Activated CD4-positive, alpha-beta T cell treated with anti-CD3 and anti-CD28 coated beads, Interleukin-2, Interleukin-6, amounts not matched to agents 100 ng/mL and 50 ng/mL, durations not matched to agents 16 hours and 8 hours (primary cell): Measurements from ENCODE around the gene ENOX1.
"Not testable (repeated sequence)": the region's sequence is repeated elsewhere in the genome, so short reads cannot be mapped to it uniquely, and the experiment has no call there.

Source experiments
- DNase-seq: peaks from one replicate; pipeline ENCODE4 v3.0.0-alpha.2; 2020

Gene ENOX1

DNA sequence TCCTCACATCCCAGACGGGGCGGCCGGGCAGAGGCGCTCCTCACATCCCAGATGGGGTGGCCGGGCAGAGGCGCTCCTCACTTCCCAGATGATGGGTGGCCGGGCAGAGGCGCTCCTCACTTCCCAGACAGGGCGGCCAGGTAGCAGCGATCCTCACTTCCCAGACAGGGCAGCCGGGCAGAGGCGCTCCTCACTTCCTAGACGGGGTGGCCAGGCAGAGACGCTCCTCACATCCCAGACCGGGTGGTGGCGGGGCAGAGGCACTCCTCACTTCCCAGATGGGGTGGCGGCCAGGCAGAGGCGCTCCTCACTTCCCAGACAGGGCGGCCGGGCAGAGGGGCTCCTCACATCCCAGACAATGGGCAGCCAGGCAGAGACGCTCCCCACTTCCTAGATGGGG lies 370.4 kb downstream of the ENOX1 start:
- not testable (repeated sequence) for DNase-seq

DNA sequence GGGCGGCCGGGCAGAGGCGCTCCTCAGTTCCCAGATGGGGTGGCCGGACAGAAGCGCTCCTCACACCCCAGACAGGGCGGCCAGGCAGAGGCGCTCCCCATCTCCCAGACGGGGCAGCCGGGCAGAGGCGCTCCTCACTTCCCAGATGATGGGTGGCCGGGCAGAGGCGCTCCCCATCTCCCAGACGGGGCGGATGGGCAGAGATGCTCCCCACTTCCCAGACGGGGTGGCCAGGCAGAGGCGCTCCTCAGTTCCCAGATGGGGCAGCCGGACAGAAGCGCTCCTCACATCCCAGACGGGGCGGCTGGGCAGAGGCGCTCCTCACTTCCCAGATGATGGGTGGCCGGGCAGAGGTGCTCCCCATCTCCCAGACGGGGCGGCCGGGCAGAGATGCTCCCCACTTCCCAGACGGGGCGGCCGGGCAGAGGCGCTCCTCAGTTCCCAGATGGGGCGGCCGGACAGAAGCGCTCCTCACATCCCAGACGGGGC lies 370.8 kb downstream of the ENOX1 start:
- DNase-seq, result not testable (repeated sequence)

DNA sequence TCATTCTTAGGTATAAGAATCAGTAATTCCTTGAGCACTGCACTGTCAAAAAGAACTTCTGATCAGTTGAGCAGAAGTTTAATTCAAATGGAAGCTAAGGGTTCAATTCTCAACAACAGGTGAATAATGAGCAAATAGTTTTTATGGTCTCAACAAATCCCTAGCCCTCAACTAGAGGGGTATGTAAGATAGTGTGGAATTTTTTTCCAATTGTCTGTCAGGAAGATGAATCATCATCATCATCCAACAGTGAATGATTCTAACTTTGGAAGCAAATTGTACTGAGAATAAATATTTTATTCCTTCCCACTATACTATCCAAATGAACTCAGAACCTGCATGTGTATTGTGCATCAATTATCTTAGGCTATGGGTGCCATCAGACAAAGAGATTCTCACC lies 372.7 kb downstream of the ENOX1 start:
- no peak for DNase-seq

DNA sequence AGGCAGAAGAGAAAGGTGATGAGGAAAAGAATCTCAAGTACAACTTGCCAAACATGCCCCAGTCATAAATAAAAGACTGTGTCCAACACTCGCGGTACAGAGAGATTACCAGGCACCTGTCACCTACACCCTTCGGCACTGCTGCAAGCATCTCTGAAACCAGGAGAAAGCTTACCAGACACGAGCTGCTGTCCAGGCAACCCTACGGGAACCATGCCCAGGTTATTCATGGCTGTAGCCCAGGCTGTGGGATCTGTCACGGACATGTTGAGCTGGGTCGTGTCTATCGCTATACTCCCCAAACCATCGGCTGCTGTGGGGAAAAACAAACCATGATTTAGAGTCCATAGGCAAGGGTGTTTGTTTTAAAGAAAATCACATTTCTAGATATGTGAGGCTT lies 375.0 kb downstream of the ENOX1 start:
- no peak for DNase-seq

DNA sequence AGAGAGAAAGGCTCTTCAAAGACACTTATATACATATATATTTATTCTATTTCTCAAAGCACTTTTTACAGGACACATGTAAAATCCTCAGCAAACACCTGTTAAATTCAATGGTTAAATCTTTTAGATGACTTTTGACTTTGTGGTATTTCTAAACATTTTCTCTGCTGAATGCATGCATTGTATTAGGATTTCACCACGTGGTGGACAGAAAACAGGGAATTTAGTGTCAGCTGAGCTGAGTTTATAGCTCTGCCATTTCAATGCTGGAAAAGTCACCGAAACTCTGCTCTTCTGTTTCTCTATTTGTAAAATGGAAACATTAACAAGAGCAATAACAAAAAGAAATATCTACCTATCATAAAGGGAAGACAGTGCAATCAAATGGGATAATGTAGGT lies 375.6 kb downstream of the ENOX1 start:
- no peak for DNase-seq

DNA sequence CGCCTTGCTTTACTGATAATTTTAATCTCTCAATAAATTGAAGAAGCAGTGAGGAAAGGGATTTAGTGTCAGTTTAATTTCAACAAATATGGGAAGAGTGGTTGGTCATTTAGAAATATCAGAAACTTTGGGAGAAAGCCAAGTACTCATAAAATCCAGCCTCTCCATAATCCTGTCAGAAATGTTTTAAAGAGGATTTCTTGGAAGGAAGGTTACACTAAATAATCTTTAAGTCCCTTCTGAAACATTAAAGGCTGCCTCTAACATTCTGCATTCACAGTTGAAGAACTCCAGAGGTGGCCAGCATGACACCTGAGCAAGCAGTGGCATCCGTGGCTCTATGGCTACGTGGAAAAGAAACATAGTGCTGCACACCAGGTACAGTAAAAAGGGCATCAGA lies 378.5 kb downstream of the ENOX1 start:
- no peak for DNase-seq

DNA sequence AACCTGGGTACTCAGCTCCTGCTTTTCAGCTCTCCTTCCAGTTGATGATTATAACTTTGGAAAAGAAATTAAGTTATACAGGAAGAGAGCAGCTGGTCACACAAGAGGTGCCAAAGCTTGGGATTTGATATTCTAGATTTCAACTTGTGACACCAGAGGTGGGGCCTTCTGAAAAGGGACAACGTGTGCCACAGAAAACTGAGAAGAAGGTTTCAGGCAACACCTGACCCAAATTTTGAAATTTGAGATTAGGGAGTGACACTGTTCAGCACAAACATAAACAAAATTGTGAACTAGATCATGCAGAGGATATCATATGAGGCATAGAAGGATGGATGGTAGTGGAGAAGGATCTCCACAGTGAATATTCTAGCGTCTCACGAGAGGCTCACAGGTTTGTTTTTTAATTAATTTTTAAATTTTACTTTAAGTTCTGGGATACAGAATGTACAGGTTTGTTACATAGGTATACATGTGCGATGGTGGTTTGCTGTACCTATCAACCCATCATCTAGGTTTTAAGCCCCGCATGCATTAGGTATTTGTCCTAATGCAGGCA lies 379.7 kb downstream of the ENOX1 start:
- no peak for DNase-seq

DNA sequence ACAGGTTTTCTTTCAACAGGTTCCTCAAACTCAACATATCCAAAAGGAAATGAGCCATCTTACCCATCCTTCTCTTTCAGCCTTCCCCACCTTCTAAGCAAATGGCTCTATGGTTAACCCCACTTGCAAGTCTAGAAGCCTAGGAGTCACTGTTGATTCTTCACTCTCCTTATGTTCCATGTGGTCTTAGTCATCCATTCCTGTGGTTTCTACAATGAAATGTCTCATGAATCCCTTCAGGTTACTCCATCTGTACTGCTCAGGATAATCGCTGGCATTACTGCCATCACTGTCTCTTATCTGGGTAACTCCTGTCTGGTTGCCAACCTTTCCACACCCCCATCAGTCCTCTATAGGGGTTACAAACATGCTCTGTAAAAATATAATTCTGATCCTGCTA lies 381.3 kb downstream of the ENOX1 start:
- no peak for DNase-seq

DNA sequence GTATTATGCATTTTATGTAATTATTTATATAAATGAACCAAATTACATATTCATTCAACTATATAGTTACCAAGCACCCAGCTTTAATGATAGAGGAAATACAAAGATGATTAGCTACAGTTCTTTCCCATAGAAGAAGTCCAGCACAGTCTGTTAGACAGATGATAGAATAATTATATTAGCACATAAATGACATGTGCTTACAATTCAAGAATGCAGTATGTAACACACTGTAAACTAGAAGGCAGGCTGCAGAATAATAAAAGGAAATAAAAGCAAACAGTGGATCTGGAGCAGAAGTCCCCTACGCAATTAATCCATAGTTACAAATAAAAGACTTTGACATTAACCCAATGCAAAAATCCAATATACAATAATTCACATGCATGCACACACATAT lies 384.4 kb downstream of the ENOX1 start:
- no peak for DNase-seq

DNA sequence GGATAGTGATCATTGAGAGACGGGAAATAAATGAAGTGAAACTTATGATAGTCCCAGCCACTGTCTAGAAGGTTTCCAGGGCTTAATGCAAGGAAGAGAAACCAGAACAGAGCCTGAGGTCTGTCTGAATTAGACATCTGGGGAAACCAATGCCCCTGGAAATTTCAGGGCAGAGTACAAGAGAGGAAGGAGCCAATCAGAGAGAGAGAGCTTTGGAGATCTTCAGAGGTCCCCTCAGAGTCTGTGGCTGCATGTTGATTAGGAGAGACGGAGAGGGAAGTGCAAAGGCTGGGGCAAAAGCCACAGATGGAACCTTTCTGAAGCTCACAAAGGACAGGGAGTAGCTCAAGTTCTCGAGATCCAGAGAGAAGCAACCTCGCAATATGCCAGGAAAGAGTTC lies 385.4 kb downstream of the ENOX1 start:
- DNase-seq, result no peak

DNA sequence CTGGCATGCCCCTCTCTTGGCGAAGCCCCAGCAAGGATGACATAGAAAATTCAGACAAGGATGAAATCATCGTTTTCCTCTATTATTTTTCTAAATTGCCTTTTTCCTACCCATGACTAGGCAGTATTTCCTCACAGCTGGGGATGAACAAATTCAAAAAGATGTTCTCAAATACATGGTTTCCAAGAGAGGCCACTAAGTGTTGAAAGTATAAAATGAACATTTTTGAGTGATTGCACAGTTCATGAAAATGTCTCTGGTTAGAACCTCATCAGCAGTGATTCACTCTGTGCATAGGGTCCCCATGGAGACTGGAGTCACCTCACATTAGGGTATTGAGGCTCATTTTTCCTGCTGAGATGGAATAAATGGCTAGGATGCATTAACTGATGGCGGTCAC lies 389.7 kb downstream of the ENOX1 start:
- no peak for DNase-seq

DNA sequence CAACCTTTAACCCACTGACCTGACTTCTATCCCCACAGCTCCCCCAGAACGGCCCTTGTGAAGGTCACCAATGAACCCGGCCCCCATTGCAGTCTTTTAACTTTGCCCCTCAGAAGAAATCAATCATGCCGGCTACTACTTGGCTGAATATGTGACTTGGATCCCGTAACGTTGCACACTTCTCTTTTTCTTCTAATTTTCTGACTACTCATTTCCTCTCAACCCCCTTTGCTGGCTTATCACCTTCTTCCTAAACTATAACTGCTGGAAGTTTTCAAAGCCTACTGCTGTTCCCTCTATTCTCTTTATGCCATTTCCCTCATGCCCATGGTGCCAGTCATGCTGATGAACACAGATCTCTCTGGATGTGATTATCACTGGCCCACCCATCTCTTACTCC lies 395.7 kb downstream of the ENOX1 start:
- no peak for DNase-seq

DNA sequence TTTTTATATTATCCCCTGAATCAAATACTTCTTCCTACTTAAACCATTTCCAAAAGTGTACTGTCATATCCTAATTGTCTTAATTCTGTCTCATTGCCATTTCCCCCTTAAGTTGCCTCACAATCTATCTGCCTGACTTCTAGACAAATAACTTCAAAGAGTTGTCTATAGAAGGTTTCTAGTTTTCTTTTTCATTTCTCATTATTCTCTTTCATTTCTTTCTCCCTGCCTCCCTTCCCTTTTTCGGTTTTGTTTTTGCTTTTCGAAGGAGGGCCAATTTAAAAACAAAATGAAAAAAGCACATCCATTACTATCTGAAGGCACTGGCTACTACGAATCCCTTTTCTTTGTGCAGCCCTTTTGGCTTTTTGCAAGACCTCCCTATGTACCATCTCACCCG lies 396.2 kb downstream of the ENOX1 start:
- no peak for DNase-seq

DNA sequence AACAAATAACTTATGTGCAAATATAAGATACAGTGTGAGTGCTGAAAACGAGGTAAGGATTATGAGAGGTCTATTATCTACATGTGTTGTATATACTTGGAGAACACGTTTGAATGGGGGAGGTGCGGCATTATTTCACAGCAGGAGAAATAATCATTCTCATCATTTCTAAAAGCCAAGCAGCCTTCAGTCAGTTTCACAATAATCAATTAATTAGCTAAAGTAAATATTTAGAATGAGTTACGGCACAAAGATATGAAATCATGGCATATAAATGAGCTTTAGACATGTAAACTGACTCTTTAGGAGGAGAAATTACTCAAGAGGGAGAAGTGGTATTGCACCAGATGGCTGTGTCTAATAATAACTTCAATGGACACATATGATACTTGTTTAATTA lies 396.8 kb downstream of the ENOX1 start:
- DNase-seq, result no peak

DNA sequence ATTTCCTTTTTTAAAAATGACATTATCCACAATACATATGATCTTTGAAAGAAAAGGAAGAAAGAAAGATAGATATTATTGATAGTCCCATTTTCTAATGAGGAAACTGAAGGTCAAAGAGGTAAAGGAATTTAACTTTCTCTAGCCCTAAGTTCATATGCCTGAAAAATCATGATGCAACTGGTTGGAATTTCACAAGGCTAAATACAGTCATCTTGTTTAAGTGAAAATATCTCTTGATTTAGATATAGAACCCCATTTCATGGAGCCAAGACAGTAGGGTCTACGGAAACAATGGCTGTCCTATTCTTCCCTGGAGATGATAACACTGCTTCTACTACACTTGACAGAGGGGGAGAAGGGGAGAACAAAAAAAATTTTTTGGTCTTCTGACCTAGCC lies 397.2 kb downstream of the ENOX1 start:
- DNase-seq, result no peak

DNA sequence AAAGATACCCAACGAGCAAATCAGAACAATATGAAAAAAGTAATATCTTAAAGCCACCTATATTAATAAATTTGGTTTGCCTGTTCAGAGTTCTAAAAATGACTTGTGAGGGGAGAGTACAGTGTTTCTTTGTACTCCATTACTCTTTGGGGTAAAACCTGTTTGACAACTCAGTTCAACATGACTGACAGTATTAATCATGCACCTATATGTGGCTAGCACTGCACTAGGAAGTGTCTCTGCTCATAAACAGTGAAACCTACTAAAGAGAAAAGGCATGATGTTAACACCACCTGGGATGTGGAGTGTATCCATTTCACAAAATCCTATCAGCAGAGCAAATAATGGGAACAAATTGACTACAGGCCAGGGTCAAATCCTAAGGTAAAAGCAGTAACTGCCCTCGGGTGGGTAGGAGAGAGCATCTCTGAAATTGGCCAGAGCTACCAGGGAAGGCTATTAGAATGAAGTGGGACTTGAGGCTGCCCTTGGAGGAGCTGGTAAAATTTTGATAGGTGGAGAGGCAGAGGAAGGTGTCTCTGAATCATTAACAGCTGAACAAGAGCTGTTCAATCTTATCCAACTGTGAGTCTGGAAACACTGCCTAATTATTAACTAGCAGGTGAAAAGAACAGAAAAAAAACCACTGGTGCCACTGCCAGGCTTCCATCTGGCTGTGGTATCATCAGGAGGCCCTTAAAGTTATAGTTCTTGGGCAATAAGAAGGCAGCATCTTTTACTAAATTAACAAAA lies 398.3 kb downstream of the ENOX1 start:
- no peak for DNase-seq

DNA sequence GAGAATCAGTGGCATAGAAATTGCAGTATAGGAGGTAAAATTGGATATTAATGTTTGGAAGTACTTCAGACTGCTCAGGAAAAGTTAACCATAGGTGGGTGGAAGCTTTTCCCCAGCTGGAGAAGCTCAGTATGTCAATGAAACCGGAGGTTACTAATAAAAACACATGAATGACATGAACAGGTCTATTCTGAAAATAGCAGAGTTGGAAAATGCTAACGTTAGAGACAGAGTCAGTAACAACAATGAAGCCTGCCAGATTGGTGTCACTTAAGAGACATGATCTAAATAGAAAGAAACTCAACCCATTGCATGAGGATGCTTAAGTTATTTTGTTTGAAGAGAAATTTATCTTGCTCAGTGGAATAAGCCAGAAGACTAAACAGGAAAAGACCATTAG lies 398.9 kb downstream of the ENOX1 start:
- no peak for DNase-seq

DNA sequence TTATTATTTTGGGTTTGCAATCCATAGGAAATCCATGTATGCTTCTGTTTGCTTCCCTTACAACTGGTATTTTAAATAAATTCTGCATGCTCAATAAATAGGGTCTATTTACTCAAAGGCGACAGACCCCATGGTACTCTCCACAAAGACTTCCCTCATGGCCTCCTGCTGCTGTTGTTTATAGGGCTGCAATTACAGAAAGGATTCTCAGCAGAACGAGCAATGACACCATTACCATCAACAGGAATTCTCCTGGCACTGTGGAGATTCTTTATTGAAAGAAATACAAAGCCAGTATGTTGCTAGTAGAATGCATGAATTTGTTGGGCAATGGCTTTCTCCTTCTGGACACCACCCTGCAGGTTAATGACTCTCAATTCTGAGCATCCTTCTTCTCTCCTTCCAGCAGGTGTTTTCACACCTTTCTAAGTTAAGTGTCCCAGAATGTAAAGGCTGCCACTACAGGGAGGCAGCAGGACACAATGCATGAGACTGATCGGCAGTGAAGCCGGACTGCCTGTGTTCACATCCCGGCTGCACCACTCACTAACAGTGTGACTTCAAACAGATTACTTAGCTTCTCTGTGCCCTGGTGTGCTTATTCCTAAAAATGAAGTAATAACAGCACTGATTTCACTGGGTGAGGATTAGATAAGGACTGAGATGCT lies 403.1 kb downstream of the ENOX1 start:
- no peak for DNase-seq

DNA sequence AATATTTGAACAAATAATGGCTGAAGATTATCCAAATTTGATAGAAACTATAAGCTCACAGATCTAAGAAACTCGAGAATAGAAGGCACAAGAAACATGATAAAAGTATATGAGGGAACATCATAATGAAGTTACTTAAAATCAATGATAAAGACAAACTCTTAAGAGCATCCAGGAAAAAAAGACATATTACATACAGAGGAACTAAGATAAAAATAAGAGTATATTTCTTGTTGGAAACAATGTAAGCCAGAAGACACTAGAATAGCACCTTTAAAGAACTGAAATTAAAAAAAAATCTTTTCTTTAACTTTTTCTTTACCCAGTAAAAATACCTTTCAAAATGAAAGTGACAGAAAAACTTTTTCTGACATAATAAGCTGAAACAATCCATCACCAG lies 407.0 kb downstream of the ENOX1 start:
- DNase-seq, result no peak

DNA sequence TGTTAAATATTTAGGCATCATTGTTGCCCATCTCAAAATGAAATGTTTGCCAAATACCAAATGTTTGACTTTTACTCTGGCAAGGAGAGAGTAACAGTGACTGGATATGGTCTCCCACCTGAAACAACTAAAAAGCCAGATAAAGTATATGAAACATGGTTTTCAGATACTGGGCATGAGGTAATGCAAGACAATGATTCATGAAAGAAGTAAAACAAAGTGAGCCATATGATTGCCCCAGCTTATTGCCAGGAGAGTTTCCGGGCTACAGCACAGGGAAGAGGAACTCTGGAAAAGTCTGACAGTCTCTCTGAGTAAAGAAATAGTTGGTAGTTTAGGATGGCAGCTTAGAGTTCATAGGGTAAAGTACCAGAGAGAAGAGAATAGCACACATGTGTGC lies 408.8 kb downstream of the ENOX1 start:
- DNase-seq, result no peak

DNA sequence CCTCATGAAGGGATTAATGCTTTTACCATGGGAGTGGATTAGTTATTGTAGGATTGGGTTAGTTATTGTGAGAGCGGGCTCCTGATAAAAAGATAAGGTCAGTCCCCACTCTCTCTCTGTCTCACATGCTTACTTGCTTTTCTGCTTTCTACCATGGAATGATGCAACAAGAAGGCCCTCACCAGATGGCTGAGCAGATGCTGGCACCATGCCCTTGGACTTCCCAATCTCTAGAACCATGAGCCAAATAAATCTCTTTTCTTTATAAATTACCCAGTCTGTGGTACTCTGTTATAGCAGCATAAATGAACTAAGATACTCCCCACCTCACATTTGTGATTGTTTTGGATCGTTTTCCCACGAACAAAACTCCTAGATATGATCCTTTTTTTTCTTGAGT lies 409.6 kb downstream of the ENOX1 start:
- no peak for DNase-seq

DNA sequence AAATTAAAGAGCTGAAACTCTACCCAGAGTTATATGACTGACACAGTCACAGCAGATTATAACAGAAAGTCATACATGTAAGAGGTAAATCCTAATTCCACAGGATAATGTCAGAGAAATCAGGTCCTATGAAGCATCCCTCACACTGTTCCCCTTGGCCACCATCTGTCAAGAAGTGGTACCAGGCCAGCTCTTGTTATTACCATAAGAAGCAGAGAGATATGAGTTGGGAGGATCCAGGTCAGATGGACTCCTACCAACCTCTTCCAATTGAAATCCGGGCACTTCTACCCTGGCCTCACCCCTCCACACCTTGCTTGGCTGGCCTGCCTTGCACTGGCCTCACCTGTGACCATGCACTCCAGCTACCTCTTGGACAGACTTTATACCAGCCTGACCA lies 410.2 kb downstream of the ENOX1 start:
- no peak for DNase-seq

DNA sequence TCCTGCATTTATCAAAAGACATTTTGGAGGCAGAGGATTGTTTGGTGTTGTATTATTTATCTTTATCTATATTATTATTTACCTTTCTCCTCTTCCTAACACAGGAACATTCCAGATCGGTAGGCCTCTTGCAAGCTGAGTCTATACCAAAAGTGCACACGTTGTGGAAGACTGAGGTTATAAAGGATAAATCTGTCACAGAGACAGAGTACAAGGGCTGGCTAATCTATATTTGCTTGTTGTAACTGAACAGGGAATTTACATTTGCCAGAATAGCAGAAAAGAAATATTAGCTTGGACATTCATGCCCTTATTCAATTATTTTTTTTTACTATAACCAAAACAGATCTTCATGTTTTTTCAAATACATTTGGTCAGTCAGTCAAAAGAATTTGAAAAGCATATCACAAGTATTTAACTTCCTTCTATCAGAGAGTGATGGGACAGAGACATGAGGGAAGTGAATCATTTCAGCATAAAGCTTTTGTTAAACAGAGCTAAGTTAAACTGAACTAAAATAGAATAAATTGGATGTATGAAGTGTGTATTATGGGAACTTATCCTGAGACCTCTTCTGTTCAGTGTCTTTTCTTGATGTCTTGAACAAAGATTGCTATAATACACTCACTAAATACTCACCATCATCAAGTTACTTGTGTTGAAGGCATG lies 410.8 kb downstream of the ENOX1 start:
- DNase-seq, result no peak

DNA sequence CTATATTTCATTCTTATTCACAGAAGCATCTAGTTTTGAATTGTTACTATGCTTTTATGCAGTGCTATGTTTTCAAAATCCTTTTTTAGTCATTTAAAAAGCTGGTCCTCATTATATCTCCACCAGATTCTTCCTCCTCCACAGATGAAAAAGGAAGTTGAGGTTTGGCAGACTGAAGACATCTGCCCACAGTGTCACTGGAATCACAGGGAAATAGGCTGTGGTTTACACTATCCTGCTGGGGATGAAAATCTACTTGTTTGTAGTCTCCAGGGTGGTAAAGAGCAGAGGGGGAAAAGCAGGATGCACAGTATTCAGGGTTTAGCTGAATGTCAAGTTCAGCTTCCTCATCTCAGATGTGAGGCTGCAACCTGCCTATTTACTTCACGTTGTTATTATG lies 412.2 kb downstream of the ENOX1 start:
- no peak for DNase-seq
